ENCODE results near the gene AHDC1.
"Not testable (repeated sequence)": the region's sequence is repeated elsewhere in the genome, so short reads cannot be mapped to it uniquely, and the experiment has no call there.

AHDC1 gene

GRCh38 chr1:27547220-27548116, 56.5 kb downstream of the AHDC1 start:
- peak overlapping the region in 9 of 21 experiments; percentile 27 to 88 (median 74) for H3K27ac ChIP-seq

DNA sequence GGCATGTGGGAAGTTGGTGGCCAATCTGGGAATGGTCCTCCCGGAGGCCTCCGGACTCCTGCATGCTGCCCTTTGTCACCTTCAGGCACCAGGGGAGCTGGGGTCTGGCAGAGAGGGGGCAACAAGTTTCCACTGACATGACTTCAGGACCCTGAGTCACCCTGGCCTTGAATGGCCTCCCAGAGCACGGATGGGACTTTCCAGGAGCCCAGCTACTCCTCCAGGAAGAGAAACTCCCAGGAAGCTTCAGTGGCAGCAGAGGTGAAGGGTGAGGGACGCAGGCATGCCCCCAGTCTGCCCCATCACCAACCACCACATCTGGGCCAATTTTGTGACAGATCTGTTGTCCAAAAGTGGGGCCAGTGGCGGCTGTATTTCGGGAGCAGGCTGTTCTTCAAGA, 58.1 kb downstream of the AHDC1 start:
- peak overlapping the region in 16 of 21 experiments; percentile 15 to 88 (median 76) for H3K27ac ChIP-seq
- H3K4me3 ChIP-seq: no peak overlapping the region

More at GRCh38 chr1:27547220-27548116, 56.5 kb downstream of the AHDC1 start:
- H3K4me3 ChIP-seq: no peak overlapping the region

GRCh38 chr1:27545271-27545670, 58.7 kb downstream of the AHDC1 start:
- H3K4me3 ChIP-seq: no peak overlapping the region
- peak overlapping the region in 16 of 21 experiments; percentile 15 to 88 (median 76) for H3K27ac ChIP-seq

DNA sequence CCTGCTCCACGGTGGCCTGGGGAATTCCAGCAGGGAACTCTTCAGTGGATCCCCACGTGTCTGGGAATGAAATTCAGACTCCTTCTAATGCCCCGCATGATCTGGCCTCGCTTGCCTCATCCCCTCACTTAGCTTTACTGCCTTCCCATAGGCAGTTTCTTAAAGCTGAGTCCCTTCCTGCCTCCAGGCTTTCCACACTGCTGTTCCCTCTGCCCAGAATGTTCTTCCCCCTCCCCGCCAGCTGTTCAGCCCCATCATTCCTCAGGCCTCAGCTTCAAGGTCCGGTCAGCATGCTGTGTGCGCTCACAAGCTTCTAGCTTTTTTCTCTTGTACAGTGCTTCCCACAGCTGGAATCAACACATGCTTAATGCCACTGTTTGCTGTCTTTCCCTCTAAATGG, 59.1 kb downstream of the AHDC1 start:
- Histone ChIP-seq H3K4me3 (no peak overlapping the region), H3K27ac (peak overlapping the region in 16 of 21 experiments; percentile 16 to 88 (median 76))

DNA sequence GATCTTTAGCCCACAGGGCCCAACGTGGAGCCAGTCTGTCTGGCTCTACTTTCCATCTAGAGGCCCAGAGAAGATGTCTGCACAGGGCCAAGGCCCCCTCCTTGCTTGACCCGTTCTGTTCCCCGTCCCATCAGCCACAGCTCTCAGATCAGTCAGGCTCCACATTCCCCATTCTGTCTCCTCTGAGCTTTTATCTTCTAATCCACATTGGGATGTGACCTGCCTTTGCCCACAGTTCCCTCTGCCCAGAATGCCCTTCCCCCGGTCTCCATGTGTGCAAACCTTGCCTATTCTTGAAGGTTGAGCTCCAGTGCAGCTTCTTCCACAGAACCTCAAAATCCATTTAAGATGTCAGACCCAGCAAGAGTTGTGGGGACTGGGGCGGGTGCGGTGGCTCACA, 60.7 kb downstream of the AHDC1 start:
- H3K27ac ChIP-seq: peak overlapping the region in 20 of 21 experiments; percentile 22 to 88 (median 78)
- no peak overlapping the region for H3K4me3 ChIP-seq

GRCh38 chr1:27542463-27543273, 61.3 kb downstream of the AHDC1 start:
- Histone ChIP-seq H3K27ac (peak overlapping the region in 20 of 21 experiments; percentile 22 to 88 (median 78)), H3K4me3 (no peak overlapping the region)

- Histone ChIP-seq H3K4me3 (no peak overlapping the region), H3K27ac (peak overlapping the region in 17 of 21 experiments; percentile 8 to 88 (median 76))
Measured at GRCh38 chr1:27539901-27540861, 63.8 kb downstream of the AHDC1 start.

GRCh38 chr1:27538793-27539192, 65.2 kb downstream of the AHDC1 start:
- peak overlapping the region in 11 of 21 experiments; percentile 3 to 88 (median 68) for H3K27ac ChIP-seq
- H3K4me3 ChIP-seq: no peak overlapping the region

DNA sequence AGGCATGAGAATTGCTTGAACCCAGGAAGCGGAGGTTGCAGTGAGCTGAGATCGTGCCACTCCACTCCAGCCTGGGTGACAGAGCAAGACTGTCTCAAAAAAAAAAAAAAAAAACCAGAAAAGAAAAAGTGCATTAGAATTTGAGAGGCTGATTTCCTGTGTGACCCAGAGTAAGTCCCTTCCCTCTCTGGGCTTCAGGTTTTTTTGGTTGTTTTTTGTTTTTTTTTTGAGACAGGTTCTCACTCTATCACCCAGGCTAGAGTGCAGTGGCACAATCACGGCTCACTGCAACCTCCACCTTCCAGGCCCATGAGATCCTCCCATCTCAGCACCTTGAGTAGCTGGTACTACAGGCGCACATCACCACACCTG, 65.7 kb downstream of the AHDC1 start:
- H3K27ac ChIP-seq: peak overlapping the region in 10 of 21 experiments; percentile 2 to 88 (median 31)
- H3K4me3 ChIP-seq: not testable (repeated sequence)

DNA sequence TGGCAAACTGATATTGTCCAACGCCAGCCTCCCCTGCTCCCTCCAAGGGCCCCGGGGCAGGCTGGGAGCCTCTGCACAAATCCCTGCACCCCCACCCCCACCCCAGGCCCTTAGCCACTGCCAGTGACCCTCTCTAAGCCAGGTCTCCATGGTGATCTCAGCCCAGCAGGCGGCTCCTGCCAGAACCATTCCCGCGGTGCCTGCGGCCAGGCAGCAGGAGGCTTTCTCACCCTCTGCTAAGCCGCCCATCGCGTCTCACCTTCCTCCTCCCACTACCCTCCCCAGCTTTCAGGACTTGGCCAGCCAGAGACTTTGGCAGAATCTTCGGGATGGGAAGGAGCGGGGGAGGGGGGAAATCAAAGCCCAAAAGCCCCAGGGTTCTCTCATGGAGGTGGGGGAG, 67.2 kb downstream of the AHDC1 start:
- peak overlapping the region in 12 of 21 experiments; percentile 33 to 88 (median 61) for H3K27ac ChIP-seq
- H3K4me3 ChIP-seq: no peak overlapping the region

GRCh38 chr1:27536010-27536757, 67.8 kb downstream of the AHDC1 start:
- peak overlapping the region in 11 of 21 experiments; percentile 12 to 88 (median 60) for H3K27ac ChIP-seq
- H3K4me3 ChIP-seq: no peak overlapping the region

GRCh38 chr1:27535386-27535785, 68.6 kb downstream of the AHDC1 start:
- H3K4me3 ChIP-seq: no peak overlapping the region
- H3K27ac ChIP-seq: peak overlapping the region in 10 of 21 experiments; percentile 12 to 88 (median 60)

GRCh38 chr1:27531959-27532685, 71.8 kb downstream of the AHDC1 start:
- Histone ChIP-seq H3K4me3 (no peak overlapping the region), H3K27ac (peak overlapping the region in 8 of 21 experiments; percentile 13 to 60 (median 34))

GRCh38 chr1:27530192-27530591, 73.8 kb downstream of the AHDC1 start:
- Histone ChIP-seq H3K4me3 (no peak overlapping the region), H3K27ac (peak overlapping the region in 7 of 21 experiments; percentile 83 to 94 (median 89))

DNA sequence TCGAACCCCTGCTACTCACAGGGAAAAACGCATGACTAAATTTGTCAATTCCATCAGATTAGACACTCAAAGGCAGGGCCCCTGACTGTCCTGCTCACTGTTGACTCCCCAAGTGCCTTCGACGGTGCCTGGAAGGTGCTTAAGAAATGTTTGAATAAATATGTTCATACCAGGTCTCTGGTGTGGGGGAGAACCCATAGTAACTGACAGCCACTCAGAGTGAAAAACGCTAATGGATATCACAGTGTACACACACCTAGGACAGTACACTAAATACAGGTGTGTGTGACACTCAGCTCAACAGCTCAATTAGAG, 74.3 kb downstream of the AHDC1 start:
- Histone ChIP-seq H3K27ac (peak overlapping the region in 17 of 21 experiments; percentile 19 to 95 (median 87)), H3K4me3 (no peak overlapping the region)

- Histone ChIP-seq H3K27ac (peak overlapping the region in 20 of 21 experiments; percentile 49 to 95 (median 87)), H3K4me3 (peak overlapping the region in 4 of 7 experiments; percentile 22 to 48 (median 32))
Measured at GRCh38 chr1:27528818-27529703, 74.9 kb downstream of the AHDC1 start.
